ENCODE results near the gene SMC4.

Gene SMC4

GRCh38 chr3:160401291-160402095 is 2.0 kb downstream of the SMC4 start:
- peaks cover 27% of the 10 kb centered on the region for H3K4me1 ChIP-seq (ENCODE audit: low read length)
- peaks cover 45% of the 10 kb centered on the region for H4K20me1 ChIP-seq (ENCODE audit: insufficient read depth, low read length)
- TF ChIP-seq CTCF (IDR thresholded peaks at IDR 0.05; ENCODE audit: low read depth, low read length), result no peak
- no peak for TF ChIP-seq EZH2phosphoT487 (IDR thresholded peaks at IDR 0.05; ENCODE audit: low read depth)
- H3K9ac ChIP-seq (ENCODE audit: low read length), result peak overlapping the region; percentile 99
- peak overlapping the region; percentile 92 for H3K27ac ChIP-seq (ENCODE audit: low read length)
- peaks cover 95% of the 10 kb centered on the region for H3K79me2 ChIP-seq (ENCODE audit: low read length)
- peaks cover 54% of the 10 kb centered on the region for H3K36me3 ChIP-seq (replicated peaks; ENCODE audit: low read depth, low read length)
- no peaks in the 10 kb centered on the region for H3K9me3 ChIP-seq (ENCODE audit: insufficient read depth, low read length)
- H3K27me3 ChIP-seq (ENCODE audit: low read depth, low read length), result no peaks in the 10 kb centered on the region
- H3K4me3 ChIP-seq (ENCODE audit: low read length), result peak overlapping the region; percentile 96
- H3K4me2 ChIP-seq (ENCODE audit: low read length), result peak overlapping the region; percentile 86
- H2AFZ ChIP-seq (ENCODE audit: low read depth, low read length), result no peak overlapping the region

- peak overlapping the region; percentile 96 for H3K4me3 ChIP-seq (ENCODE audit: low read length)
- H3K36me3 ChIP-seq (replicated peaks; ENCODE audit: low read depth, low read length), result peaks cover 59% of the 10 kb centered on the region
- H4K20me1 ChIP-seq (ENCODE audit: insufficient read depth, low read length), result peaks cover 47% of the 10 kb centered on the region
Observed at GRCh38 chr3:160402221-160403027, 3.0 kb downstream of the SMC4 start.

GRCh38 chr3:160403028-160403545 is 3.6 kb downstream of the SMC4 start:
- peak overlapping the region; percentile 96 for H3K4me3 ChIP-seq (ENCODE audit: low read length)
- peak overlapping the region; percentile 99 for H3K9ac ChIP-seq (ENCODE audit: low read length)
- H2AFZ ChIP-seq (ENCODE audit: low read depth, low read length), result no peak overlapping the region
- peaks cover 47% of the 10 kb centered on the region for H4K20me1 ChIP-seq (ENCODE audit: insufficient read depth, low read length)
- H3K4me1 ChIP-seq (ENCODE audit: low read length), result peaks cover 25% of the 10 kb centered on the region
- H3K9me3 ChIP-seq (ENCODE audit: insufficient read depth, low read length), result no peaks in the 10 kb centered on the region
- H3K27ac ChIP-seq (ENCODE audit: low read length), result peak overlapping the region; percentile 22
- peaks cover 96% of the 10 kb centered on the region for H3K79me2 ChIP-seq (ENCODE audit: low read length)
- H3K4me2 ChIP-seq (ENCODE audit: low read length), result peak overlapping the region; percentile 86
- H3K36me3 ChIP-seq (replicated peaks; ENCODE audit: low read depth, low read length), result peaks cover 64% of the 10 kb centered on the region
- TF ChIP-seq CTCF (IDR thresholded peaks at IDR 0.05; ENCODE audit: low read depth, low read length) (no peak), EZH2phosphoT487 (IDR thresholded peaks at IDR 0.05; ENCODE audit: low read depth) (no peak)
- H3K27me3 ChIP-seq (ENCODE audit: low read depth, low read length), result no peaks in the 10 kb centered on the region

More at GRCh38 chr3:160402221-160403027, 3.0 kb downstream of the SMC4 start:
- Histone ChIP-seq H3K79me2 (ENCODE audit: low read length) (peaks cover 96% of the 10 kb centered on the region), H3K4me1 (ENCODE audit: low read length) (peaks cover 27% of the 10 kb centered on the region), H3K27ac (ENCODE audit: low read length) (peak overlapping the region; percentile 9), H3K4me2 (ENCODE audit: low read length) (peak overlapping the region; percentile 86), H3K9me3 (ENCODE audit: insufficient read depth, low read length) (no peaks in the 10 kb centered on the region), H3K9ac (ENCODE audit: low read length) (peak overlapping the region; percentile 99), H2AFZ (ENCODE audit: low read depth, low read length) (no peak overlapping the region), H3K27me3 (ENCODE audit: low read depth, low read length) (no peaks in the 10 kb centered on the region)
- TF ChIP-seq EZH2phosphoT487 (IDR thresholded peaks at IDR 0.05; ENCODE audit: low read depth), result no peak
- TF ChIP-seq CTCF (IDR thresholded peaks at IDR 0.05; ENCODE audit: low read depth, low read length), result no peak

All from OCI-LY3 (cell line).